Measurements from ENCODE around the gene KIRREL1. TPM values are rescaled to one million over a fixed set of nuclear protein-coding genes. Genes with fewer than 3 reads are reported as not detected.

Gene KIRREL1
- total RNA-seq, 2 donors from 2014 or later = 22.8 to 26.5 TPM

DNA sequence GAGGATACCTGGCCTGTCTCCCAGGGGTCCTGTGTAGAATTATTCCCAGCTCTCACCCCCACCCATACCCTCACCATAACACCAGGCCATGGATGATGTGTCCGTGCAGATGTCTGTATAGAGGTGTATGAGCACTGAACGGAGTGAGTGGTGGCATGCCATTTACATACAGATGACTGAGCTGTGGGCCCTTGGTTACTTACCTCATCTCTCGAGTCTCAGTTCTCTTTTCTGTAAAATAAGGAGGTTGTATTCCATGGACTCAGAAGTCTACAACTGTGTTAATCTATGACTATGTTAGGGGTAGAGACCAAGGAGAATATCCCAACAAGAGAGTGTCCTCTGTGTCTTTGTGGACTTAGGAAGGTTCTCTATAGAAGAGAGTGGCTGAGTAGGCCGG, 121.7 kb downstream of the KIRREL1 start:
- Mint-ChIP-seq H3K27ac (no peak overlapping the region), H3K9me3 (no peaks in the 10 kb centered on the region), H3K4me3 (no peak overlapping the region), H3K27me3 (ENCODE audit: insufficient read depth) (peaks cover 45% of the 10 kb centered on the region), H3K4me1 (peaks cover 20% of the 10 kb centered on the region), H3K36me3 (ENCODE audit: low read depth) (no peaks in the 10 kb centered on the region)
- TF ChIP-seq, protein P1, sequence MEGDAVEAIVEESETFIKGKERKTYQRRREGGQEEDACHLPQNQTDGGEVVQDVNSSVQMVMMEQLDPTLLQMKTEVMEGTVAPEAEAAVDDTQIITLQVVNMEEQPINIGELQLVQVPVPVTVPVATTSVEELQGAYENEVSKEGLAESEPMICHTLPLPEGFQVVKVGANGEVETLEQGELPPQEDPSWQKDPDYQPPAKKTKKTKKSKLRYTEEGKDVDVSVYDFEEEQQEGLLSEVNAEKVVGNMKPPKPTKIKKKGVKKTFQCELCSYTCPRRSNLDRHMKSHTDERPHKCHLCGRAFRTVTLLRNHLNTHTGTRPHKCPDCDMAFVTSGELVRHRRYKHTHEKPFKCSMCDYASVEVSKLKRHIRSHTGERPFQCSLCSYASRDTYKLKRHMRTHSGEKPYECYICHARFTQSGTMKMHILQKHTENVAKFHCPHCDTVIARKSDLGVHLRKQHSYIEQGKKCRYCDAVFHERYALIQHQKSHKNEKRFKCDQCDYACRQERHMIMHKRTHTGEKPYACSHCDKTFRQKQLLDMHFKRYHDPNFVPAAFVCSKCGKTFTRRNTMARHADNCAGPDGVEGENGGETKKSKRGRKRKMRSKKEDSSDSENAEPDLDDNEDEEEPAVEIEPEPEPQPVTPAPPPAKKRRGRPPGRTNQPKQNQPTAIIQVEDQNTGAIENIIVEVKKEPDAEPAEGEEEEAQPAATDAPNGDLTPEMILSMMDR (conservative IDR thresholded peaks at IDR 0.05) = no peak
- H3K27me3 ChIP-seq (ENCODE audit: control insufficient read depth, insufficient read depth, low read length, poor library complexity, severe bottlenecking) = peaks cover 32% of the 10 kb centered on the region
- WGBS, 2 experiments (ENCODE audit: insufficient coverage in 1 of 2, insufficient read length in 1 of 2) = 94 to 100% methylated on average over 2 to 4 of the region's 4 CpGs
- no peaks in the 10 kb centered on the region for H3K36me3 ChIP-seq (ENCODE audit: control insufficient read depth, insufficient read depth, low read length)
- no peak overlapping the region for H3K4me3 ChIP-seq (ENCODE audit: low read length)
- peaks cover 2% of the 10 kb centered on the region for H3K4me1 ChIP-seq (ENCODE audit: control insufficient read depth, insufficient read depth, low read length)
- DNase-seq = peak; percentile 11
- H3K9me3 ChIP-seq (ENCODE audit: control insufficient read depth, low read length) = no peaks in the 10 kb centered on the region
- H3K9ac ChIP-seq (ENCODE audit: extremely low read depth, low read length, poor library complexity, severe bottlenecking) = no peak overlapping the region
- no peak overlapping the region for H3K27ac ChIP-seq (ENCODE audit: low read depth, low read length)

DNA sequence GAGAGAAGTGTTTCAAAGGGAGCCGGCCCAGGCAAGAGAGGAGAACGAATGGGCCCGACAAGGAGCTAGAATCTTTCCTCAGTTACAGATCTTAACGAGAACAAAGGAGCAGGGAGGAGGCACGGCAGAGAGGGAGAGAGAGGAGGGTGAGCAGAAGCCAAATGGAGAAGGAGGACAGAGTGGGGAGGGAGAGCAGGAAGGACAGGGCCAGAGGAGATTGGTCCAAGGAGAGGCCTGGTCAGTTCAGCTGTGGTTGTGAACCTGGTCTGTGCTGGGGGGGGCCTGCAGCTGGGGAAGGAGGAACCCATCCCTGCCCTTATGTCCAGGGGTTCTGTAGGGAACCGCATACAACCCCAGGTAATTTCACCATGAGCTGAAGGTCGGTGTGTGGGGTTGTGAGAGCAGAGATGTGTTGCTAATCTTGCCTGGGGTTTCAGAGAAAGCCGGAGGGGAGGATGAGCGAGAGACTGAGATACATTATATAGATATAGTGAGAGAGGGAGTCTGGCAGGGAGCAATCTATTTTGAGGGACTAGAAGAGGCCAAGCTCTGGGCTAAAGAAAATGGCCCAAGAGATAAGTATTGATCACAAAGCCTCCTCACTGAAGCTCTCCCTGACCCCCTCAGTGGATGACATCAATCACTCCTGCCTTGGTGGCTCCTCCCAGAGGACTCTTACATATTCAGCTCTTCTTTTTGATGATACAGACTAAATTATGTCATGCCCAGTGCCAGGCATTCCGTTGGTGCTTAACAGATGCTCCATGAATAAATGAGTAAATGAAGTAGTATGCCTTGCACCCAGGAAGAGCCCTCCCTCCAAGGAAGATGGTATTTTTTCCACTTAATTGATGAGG, 123.1 kb downstream of the KIRREL1 start:
- no peaks in the 10 kb centered on the region for H3K36me3 Mint-ChIP-seq (ENCODE audit: low read depth)
- H3K9me3 ChIP-seq (ENCODE audit: control insufficient read depth, low read length) = no peaks in the 10 kb centered on the region
- peaks cover 20% of the 10 kb centered on the region for H3K4me1 Mint-ChIP-seq
- H3K27me3 ChIP-seq (ENCODE audit: control insufficient read depth, insufficient read depth, low read length, poor library complexity, severe bottlenecking) = peaks cover 32% of the 10 kb centered on the region
- peaks cover 39% of the 10 kb centered on the region for H3K27me3 Mint-ChIP-seq (ENCODE audit: insufficient read depth)
- TF ChIP-seq, protein P1 (conservative IDR thresholded peaks at IDR 0.05) = no peak
- 73 to 82% methylated on average over 9 to 10 of the region's 10 CpGs for WGBS, 2 experiments (ENCODE audit: insufficient coverage in 1 of 2, insufficient read length in 1 of 2)
- peaks cover 2% of the 10 kb centered on the region for H3K4me1 ChIP-seq (ENCODE audit: control insufficient read depth, insufficient read depth, low read length)
- DNase-seq = peak; percentile 27
- no peak overlapping the region for H3K4me3 ChIP-seq (ENCODE audit: low read length)
- H3K9me3 Mint-ChIP-seq = no peaks in the 10 kb centered on the region
- no peak overlapping the region for H3K9ac ChIP-seq (ENCODE audit: extremely low read depth, low read length, poor library complexity, severe bottlenecking)
- no peak overlapping the region for H3K27ac Mint-ChIP-seq
- no peak overlapping the region for H3K4me3 Mint-ChIP-seq
- H3K27ac ChIP-seq (ENCODE audit: low read depth, low read length) = no peak overlapping the region
- no peaks in the 10 kb centered on the region for H3K36me3 ChIP-seq (ENCODE audit: control insufficient read depth, insufficient read depth, low read length)

DNA sequence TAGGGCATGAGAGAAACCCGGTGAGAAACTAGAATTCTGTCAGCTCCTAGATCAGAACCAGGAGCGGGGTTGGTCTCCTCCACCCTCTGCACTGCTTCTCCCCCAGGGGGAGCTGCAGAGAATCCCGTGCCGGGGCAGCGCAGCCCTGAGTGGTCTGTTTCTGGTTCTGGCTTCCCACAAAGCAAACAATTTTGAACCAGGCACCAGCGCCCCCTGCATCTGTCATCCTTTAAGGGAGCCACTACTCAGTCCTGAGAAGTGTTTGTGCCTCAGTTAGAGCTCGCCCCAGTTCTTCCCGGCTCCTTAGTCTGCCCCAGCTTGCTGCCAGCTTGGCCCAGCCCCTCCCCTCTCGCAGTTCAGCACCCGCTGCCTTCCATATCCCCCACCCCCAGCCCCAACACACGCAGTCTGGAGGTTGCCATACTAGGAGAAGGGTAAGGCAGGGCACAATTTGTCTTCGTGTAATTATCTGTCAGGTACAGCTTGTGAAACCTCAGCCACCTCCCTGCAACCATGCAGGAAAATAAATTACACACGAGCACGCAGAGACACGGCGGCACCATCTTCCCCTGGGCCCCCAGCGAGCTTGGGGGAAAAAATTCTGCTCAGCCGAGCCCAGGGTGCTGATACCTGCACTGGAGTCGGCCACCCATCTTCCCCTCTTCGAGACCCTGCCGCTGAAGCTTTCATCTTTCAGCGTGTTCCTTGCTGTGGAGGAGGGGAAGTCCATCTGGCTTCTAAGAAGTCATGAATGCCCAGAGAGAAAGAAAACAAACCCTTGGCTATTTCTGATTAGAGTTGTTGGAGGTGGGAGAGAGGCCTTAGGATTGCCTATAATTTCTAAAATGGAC, 124.6 kb downstream of the KIRREL1 start:
- Mint-ChIP-seq H3K27me3 (ENCODE audit: insufficient read depth) (peaks cover 23% of the 10 kb centered on the region), H3K9me3 (no peaks in the 10 kb centered on the region), H3K27ac (no peak overlapping the region), H3K36me3 (ENCODE audit: low read depth) (no peaks in the 10 kb centered on the region), H3K4me1 (peaks cover 20% of the 10 kb centered on the region), H3K4me3 (peak overlapping the region; percentile 44)
- DNase-seq = peak; percentile 93
- Histone ChIP-seq H3K9ac (ENCODE audit: extremely low read depth, low read length, poor library complexity, severe bottlenecking) (no peak overlapping the region), H3K36me3 (ENCODE audit: control insufficient read depth, insufficient read depth, low read length) (no peaks in the 10 kb centered on the region), H3K27ac (ENCODE audit: low read depth, low read length) (no peak overlapping the region), H3K4me1 (ENCODE audit: control insufficient read depth, insufficient read depth, low read length) (peaks cover 2% of the 10 kb centered on the region), H3K4me3 (ENCODE audit: low read length) (no peak overlapping the region), H3K27me3 (ENCODE audit: control insufficient read depth, insufficient read depth, low read length, poor library complexity, severe bottlenecking) (peaks cover 19% of the 10 kb centered on the region), H3K9me3 (ENCODE audit: control insufficient read depth, low read length) (no peaks in the 10 kb centered on the region)
- TF ChIP-seq, protein P1 (conservative IDR thresholded peaks at IDR 0.05) = peak; percentile 82
- 44 to 59% methylated on average over 12 to 22 of the region's 22 CpGs for WGBS, 2 experiments (ENCODE audit: insufficient coverage in 1 of 2, insufficient read length in 1 of 2)

Data from endodermal cell (in vitro differentiated cells).